Activated CD8-positive, alpha-beta T cell treated with anti-CD3 and anti-CD28 coated beads, Interleukin-2, amount 10 ng/mL, durations not matched to agents 7 days and 5 days (primary cell): Measurements from ENCODE around the gene SGO1. TPM values are rescaled to one million over a fixed set of nuclear protein-coding genes. Genes with fewer than 3 reads are reported as not detected.

Experiments
- ATAC-seq: fragments of 150-1000 bp; cut with Tn5 transposase; one replicate; pipeline ENCODE4 v1.10.0; 2021; ENCODE audit warnings: moderate library complexity
- CTCF ChIA-PET: fragments of 350-600 bp; sonication (Branson Sonifier 250); formaldehyde crosslinking; loops from one replicate; lab custom pipeline; 2021; ENCODE audit warnings: antibody characterized with exemption; lab: Charles Lee
- POLR2A ChIA-PET: fragments of 350-600 bp; sonication (Branson Sonifier 250); formaldehyde crosslinking; loops from one replicate; lab custom pipeline; 2021; ENCODE audit warnings: antibody characterized with exemption; lab: Charles Lee
- DNase-seq: peaks from one replicate; pipeline ENCODE4 v3.0.0-alpha.2; 2020
- H3K27ac Mint-ChIP-seq: one replicate; pipeline ENCODE4 v1.8.0; 2021; ENCODE audit warnings: mild to moderate bottlenecking, mixed read lengths
- H3K27me3 Mint-ChIP-seq: one replicate; pipeline ENCODE4 v1.8.0; 2021; ENCODE audit warnings: low read depth, mixed read lengths
- H3K36me3 Mint-ChIP-seq: one replicate; pipeline ENCODE4 v1.8.0; 2021; ENCODE audit warnings: low read depth, mixed read lengths
- H3K4me1 Mint-ChIP-seq: one replicate; pipeline ENCODE4 v1.8.0; 2021; ENCODE audit warnings: low read depth, mixed read lengths
- H3K4me3 Mint-ChIP-seq: one replicate; pipeline ENCODE4 v1.8.0; 2021; ENCODE audit warnings: mild to moderate bottlenecking, mixed read lengths
- H3K9me3 Mint-ChIP-seq: one replicate; pipeline ENCODE4 v1.8.0; 2022; ENCODE audit warnings: mixed read lengths; ENCODE audit not compliant: insufficient read depth
- total RNA-seq, 2 experiments: library from RNA; stranded (reverse); gene quantifications; one replicate each; pipeline ENCODE4 v1.2.3, GENCODE V29; 2021

SGO1 gene
- total RNA-seq, 2 experiments from 2014 or later: 43.6 to 43.7 TPM

- Mint-ChIP-seq H3K36me3 (peaks cover 68% of the 10 kb centered on the region), H3K4me3 (no peak overlapping the region), H3K4me1 (peaks cover 5% of the 10 kb centered on the region), H3K27me3 (no peaks in the 10 kb centered on the region), H3K27ac (no peak overlapping the region), H3K9me3 (no peaks in the 10 kb centered on the region)
- ChIA-PET CTCF (interaction anchor here (1.2 to 1.4 kb wide), 2 partner anchors 13 to 115 kb away, joined by 3 to 4 read pairs; partner anchors contain the start of gene KAT2B), POLR2A (interaction anchor here (0.9 to 1.4 kb wide), 2 partner anchors 30 to 31 kb away, joined by 3 read pairs; partner anchors contain the start of gene SGO1)
- ATAC-seq (no peak), DNase-seq (no peak)
Observed at GRCh38 chr3:20154928-20155327, 31.1 kb downstream of the SGO1 start.

- DNase-seq: no peak
- Mint-ChIP-seq H3K9me3 (no peaks in the 10 kb centered on the region), H3K27me3 (no peaks in the 10 kb centered on the region), H3K27ac (no peak overlapping the region), H3K4me1 (peaks cover 2% of the 10 kb centered on the region), H3K36me3 (peaks cover 69% of the 10 kb centered on the region), H3K4me3 (no peak overlapping the region)
- CTCF ChIA-PET: no interaction called here
- POLR2A ChIA-PET: interaction anchor here (0.9 to 1.4 kb wide), 2 partner anchors 31 to 32 kb away, joined by 3 read pairs; partner anchors contain the start of gene SGO1
- no peak for ATAC-seq
Observed at GRCh38 chr3:20154078-20154477, 31.9 kb downstream of the SGO1 start.

- Mint-ChIP-seq H3K27ac (no peak overlapping the region), H3K4me3 (no peak overlapping the region), H3K36me3 (peaks cover 73% of the 10 kb centered on the region)
Observed at GRCh38 chr3:20148466-20148865, 37.5 kb downstream of the SGO1 start.

GRCh38 chr3:20147361-20147760 lies 38.6 kb downstream of the SGO1 start:
- DNase-seq (no peak), ATAC-seq (no peak)
- ChIA-PET CTCF (no interaction called here), POLR2A (no interaction called here)
- Mint-ChIP-seq H3K4me1 (peaks cover 2% of the 10 kb centered on the region), H3K27me3 (no peaks in the 10 kb centered on the region), H3K9me3 (no peaks in the 10 kb centered on the region), H3K36me3 (peaks cover 80% of the 10 kb centered on the region), H3K4me3 (no peak overlapping the region), H3K27ac (no peak overlapping the region)

More at GRCh38 chr3:20148466-20148865, 37.5 kb downstream of the SGO1 start:
- peaks cover 2% of the 10 kb centered on the region for H3K4me1 Mint-ChIP-seq
- ATAC-seq (no peak), DNase-seq (no peak)
- ChIA-PET CTCF (interaction anchor here (0.9 kb wide), 1 partner anchor 12 kb away, joined by 4 read pairs; no protein-coding TSS in a partner anchor), POLR2A (no interaction called here)
- H3K27me3 Mint-ChIP-seq: no peaks in the 10 kb centered on the region
- H3K9me3 Mint-ChIP-seq: no peaks in the 10 kb centered on the region

- Mint-ChIP-seq H3K36me3 (peaks cover 83% of the 10 kb centered on the region), H3K4me1 (peaks cover 2% of the 10 kb centered on the region), H3K9me3 (no peaks in the 10 kb centered on the region), H3K4me3 (no peak overlapping the region), H3K27me3 (no peaks in the 10 kb centered on the region), H3K27ac (peak overlapping the region; percentile 37)
- POLR2A ChIA-PET: no interaction called here
- CTCF ChIA-PET: no interaction called here
- ATAC-seq: no peak
- no peak for DNase-seq
Observed at GRCh38 chr3:20146301-20146700, 39.7 kb downstream of the SGO1 start.

- DNase-seq (no peak), ATAC-seq (no peak)
- ChIA-PET CTCF (no interaction called here), POLR2A (no interaction called here)
- no peaks in the 10 kb centered on the region for H3K27me3 Mint-ChIP-seq
- H3K36me3 Mint-ChIP-seq: peaks cover 83% of the 10 kb centered on the region
- H3K4me1 Mint-ChIP-seq: peaks cover 2% of the 10 kb centered on the region
- H3K4me3 Mint-ChIP-seq: no peak overlapping the region
- no peaks in the 10 kb centered on the region for H3K9me3 Mint-ChIP-seq
- H3K27ac Mint-ChIP-seq: no peak overlapping the region
Observed at GRCh38 chr3:20145874-20146273, 40.1 kb downstream of the SGO1 start.

GRCh38 chr3:20143519-20143918 lies 42.5 kb downstream of the SGO1 start:
- Mint-ChIP-seq H3K4me1 (no peaks in the 10 kb centered on the region), H3K4me3 (no peak overlapping the region), H3K9me3 (no peaks in the 10 kb centered on the region), H3K27me3 (no peaks in the 10 kb centered on the region), H3K27ac (no peak overlapping the region), H3K36me3 (peaks cover 80% of the 10 kb centered on the region)
- ChIA-PET CTCF (no interaction called here), POLR2A (no interaction called here)
- ATAC-seq (no peak), DNase-seq (no peak)

- H3K4me3 Mint-ChIP-seq: no peak overlapping the region
- ChIA-PET POLR2A (no interaction called here), CTCF (no interaction called here)
- DNase-seq (no peak), ATAC-seq (no peak)
- no peaks in the 10 kb centered on the region for H3K9me3 Mint-ChIP-seq
- no peak overlapping the region for H3K27ac Mint-ChIP-seq
- H3K4me1 Mint-ChIP-seq: no peaks in the 10 kb centered on the region
- H3K27me3 Mint-ChIP-seq: no peaks in the 10 kb centered on the region
- H3K36me3 Mint-ChIP-seq: peaks cover 73% of the 10 kb centered on the region
Observed at GRCh38 chr3:20142517-20142916, 43.5 kb downstream of the SGO1 start.

GRCh38 chr3:20141851-20142250 lies 44.2 kb downstream of the SGO1 start:
- DNase-seq: no peak
- Mint-ChIP-seq H3K4me1 (no peaks in the 10 kb centered on the region), H3K9me3 (no peaks in the 10 kb centered on the region), H3K36me3 (peaks cover 71% of the 10 kb centered on the region), H3K4me3 (no peak overlapping the region), H3K27ac (no peak overlapping the region), H3K27me3 (no peaks in the 10 kb centered on the region)
- ChIA-PET POLR2A (no interaction called here), CTCF (interaction anchor here (1.0 kb wide), 1 partner anchor 13 kb away, joined by 4 read pairs; no protein-coding TSS in a partner anchor)
- ATAC-seq: no peak

GRCh38 chr3:20141316-20141715 lies 44.7 kb downstream of the SGO1 start:
- Mint-ChIP-seq H3K9me3 (no peaks in the 10 kb centered on the region), H3K4me3 (no peak overlapping the region), H3K4me1 (no peaks in the 10 kb centered on the region), H3K27me3 (no peaks in the 10 kb centered on the region), H3K36me3 (peaks cover 69% of the 10 kb centered on the region), H3K27ac (no peak overlapping the region)
- ATAC-seq (no peak), DNase-seq (no peak)
- CTCF ChIA-PET: interaction anchor here (1.0 kb wide), 1 partner anchor 14 kb away, joined by 4 read pairs; no protein-coding TSS in a partner anchor
- POLR2A ChIA-PET: no interaction called here

- ChIA-PET CTCF (interaction anchor here (1.0 kb wide), 1 partner anchor 14 kb away, joined by 4 read pairs; no protein-coding TSS in a partner anchor), POLR2A (no interaction called here)
- no peak for ATAC-seq
- H3K36me3 Mint-ChIP-seq: peaks cover 66% of the 10 kb centered on the region
- H3K9me3 Mint-ChIP-seq: no peaks in the 10 kb centered on the region
- H3K27me3 Mint-ChIP-seq: no peaks in the 10 kb centered on the region
- H3K4me1 Mint-ChIP-seq: no peaks in the 10 kb centered on the region
- DNase-seq: no peak
- no peak overlapping the region for H3K27ac Mint-ChIP-seq
- no peak overlapping the region for H3K4me3 Mint-ChIP-seq
Observed at GRCh38 chr3:20140881-20141280, 45.1 kb downstream of the SGO1 start.

GRCh38 chr3:20137647-20138046 lies 48.4 kb downstream of the SGO1 start:
- no peak overlapping the region for H3K4me3 Mint-ChIP-seq
- ATAC-seq: no peak
- ChIA-PET CTCF (no interaction called here), POLR2A (no interaction called here)
- no peaks in the 10 kb centered on the region for H3K4me1 Mint-ChIP-seq
- no peak for DNase-seq
- no peaks in the 10 kb centered on the region for H3K9me3 Mint-ChIP-seq
- H3K36me3 Mint-ChIP-seq: peaks cover 67% of the 10 kb centered on the region
- H3K27me3 Mint-ChIP-seq: no peaks in the 10 kb centered on the region
- no peak overlapping the region for H3K27ac Mint-ChIP-seq

- no peaks in the 10 kb centered on the region for H3K9me3 Mint-ChIP-seq
- no peak overlapping the region for H3K4me3 Mint-ChIP-seq
- ATAC-seq (no peak), DNase-seq (no peak)
- H3K36me3 Mint-ChIP-seq: peaks cover 61% of the 10 kb centered on the region
- peaks cover 4% of the 10 kb centered on the region for H3K4me1 Mint-ChIP-seq
- no peak overlapping the region for H3K27ac Mint-ChIP-seq
- H3K27me3 Mint-ChIP-seq: no peaks in the 10 kb centered on the region
- POLR2A ChIA-PET: no interaction called here
- CTCF ChIA-PET: no interaction called here
Observed at GRCh38 chr3:20136231-20136630, 49.8 kb downstream of the SGO1 start.
